ENCODE data around the gene RMC1.
"Not testable (repeated sequence)": the region's sequence is repeated elsewhere in the genome, so short reads cannot be mapped to it uniquely, and the experiment has no call there.

The RMC1 gene

GRCh38 chr18:23503038-23503962, at the start of gene RMC1:
Gene RMC1 (plus strand): TSS chr18:23503511. CDS start chr18:23503619, 108 bp downstream.
- DNase-seq = peak; percentile 96

DNA sequence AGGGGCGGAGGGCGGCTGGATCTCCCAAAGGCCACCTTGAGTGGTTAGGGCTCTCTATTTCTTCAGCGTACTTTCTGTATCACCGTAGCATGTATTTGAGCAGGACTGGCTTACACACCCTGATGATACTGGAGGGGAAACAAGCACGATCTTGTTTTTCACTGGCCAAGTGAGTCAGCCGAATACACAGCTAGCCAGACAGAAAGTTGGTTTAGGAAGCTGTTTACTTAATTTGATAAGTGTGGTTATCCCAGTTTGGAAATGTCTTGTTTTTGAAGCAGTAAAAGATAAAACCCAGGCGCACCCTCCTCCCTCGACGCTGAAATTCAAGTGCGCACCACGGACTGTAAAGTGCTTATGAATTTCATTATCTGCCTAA, 49.6 kb upstream of the RMC1 start:
- DNase-seq = no peak

- DNase-seq = no peak
These were observed 46.5 kb upstream of the RMC1 start for GRCh38 chr18:23456835-23457234.

GRCh38 chr18:23458830-23459529, 44.3 kb upstream of the RMC1 start:
- no peak for DNase-seq

DNA sequence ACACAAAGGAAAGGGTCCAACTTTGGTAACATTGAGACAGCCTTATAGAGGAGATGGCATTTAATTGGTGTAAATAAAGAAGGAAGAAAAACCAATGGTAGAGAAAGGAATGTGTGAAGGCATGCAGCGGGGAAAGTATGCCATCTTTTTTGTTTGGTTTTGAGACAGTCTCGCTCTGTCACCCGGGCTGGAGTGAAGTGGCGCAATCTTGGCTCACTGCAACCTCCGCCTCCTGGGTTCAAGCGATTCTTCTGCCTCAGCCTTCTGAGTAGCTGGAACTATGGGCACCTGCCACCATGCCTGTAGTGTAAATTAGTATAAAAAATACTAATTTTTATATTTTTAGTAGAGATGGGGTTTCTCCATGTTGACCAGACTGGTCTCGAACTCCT, 43.8 kb upstream of the RMC1 start:
- DNase-seq = no peak

DNA sequence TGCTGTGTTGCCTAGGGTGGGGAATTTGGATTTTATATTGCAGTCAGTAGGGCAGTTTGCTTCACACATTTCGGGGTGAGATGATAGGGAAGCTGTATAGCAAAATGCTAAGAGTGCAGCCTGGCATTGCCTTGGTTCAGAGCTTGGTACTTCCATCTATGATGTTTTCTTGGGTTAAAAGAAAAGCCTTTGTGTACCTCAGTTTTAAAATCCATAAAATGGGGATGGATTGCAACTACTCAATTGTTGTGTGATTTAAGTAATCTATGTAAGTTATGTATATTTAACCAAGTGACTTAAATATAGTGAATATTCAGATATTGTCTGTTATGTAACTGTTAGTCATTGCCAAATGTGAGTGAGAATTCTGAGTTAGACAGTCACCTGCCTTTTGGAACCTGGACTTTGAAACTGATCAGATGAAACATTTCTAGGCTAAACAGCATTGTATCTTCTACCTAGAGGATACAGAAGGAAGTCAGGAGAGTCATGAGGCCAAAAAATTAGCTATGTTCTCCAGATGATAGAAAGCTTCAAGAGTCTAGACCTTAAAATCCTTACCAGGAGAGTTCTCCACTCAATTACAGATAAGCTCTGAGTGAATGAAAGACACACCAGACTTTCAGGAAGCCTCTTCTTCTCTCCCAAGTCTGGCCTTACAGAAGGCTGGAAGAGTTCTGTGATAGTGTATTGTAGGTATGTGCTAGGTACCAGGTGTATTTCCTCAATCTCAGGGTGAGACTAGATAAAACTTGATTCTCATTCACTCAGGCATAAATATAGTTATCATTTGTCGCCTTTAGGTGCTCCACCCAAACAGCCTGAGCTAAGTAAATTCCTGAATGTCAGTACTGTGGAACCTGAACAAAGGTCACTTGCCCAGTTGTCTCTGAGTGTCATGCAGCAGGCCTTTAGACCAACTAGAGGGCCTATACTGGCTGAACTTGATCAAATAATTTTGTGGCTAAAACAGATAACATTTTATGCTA, 42.7 kb upstream of the RMC1 start:
- DNase-seq = no peak

DNA sequence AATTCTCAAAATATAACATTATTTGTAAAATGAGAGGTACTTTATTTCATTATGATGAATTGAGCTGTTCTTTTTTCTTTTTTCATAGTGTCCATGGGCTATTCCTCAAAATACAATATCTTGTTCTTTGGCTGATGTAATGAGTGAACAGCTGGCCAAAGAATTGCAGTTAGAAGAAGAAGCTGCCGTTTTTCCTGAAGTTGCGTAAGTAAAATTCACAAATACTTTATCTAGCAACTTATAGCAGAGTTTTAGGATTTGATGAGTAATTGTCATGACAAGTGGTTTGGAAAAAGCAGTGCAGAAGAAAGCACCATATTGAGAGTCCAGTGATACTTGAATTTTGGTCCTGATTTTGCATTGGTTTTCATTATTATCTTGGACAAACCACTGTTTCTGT, 40.4 kb upstream of the RMC1 start:
- no peak for DNase-seq

DNA sequence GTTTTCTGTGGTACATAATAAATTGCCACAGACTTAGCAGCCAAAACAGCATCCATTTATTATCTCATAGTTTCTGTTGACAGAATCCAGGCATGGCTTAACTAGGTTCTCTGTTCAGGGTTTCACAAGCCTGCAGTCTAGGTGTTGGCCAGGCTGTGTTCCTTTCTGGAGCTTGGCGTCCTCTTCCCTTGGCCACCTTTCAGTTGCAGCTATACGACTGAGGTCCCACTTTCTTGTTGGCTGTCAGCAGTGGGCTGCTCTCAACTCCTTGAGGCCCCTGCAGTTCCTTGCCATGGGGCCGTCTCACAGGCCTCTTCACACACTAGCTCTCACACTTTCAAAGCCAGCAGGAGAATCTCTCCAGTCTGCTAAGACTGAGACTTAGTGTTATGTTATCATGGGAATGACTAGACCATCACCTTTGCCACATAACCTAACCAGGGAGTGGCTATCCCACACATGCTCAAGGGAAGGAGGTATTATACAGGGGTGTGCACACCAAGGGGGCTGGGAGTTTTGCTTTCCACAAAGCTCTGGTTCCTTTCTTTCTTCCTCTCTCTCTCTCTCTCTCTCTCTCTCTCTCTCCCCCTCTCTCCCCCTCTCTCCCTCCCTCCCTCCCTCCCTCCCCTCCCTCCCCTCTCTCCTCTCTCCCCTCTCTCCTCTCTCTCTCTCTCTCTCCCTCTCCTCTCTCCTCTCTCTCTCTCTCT, 34.4 kb upstream of the RMC1 start:
- peak; percentile 40 for DNase-seq

- DNase-seq = no peak
These were observed 32.5 kb upstream of the RMC1 start for GRCh38 chr18:23470620-23471387.

DNA sequence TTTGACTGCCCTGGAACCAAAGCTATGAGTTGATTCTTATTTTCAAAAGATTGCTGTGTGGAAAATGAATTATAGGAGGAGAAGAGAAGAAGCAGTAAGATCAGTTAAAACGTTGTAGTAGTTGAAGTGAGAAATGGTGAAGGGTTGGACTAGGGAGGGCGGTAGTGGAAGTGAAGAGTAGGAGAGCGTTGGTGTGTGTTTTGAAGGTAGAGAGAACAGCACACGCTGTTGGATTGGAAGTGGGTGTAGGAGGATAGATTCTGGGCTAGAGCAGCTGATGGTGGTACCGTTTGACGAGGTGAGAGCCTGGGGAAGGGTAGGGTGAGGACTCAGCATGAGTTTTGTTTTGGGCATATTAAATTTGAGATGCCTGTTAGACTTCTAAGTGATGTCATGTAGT, 31.8 kb upstream of the RMC1 start:
- no peak for DNase-seq

- no peak for DNase-seq
These were observed 23.3 kb upstream of the RMC1 start for GRCh38 chr18:23479829-23480505.

GRCh38 chr18:23484561-23485182, 18.6 kb upstream of the RMC1 start:
- DNase-seq = no peak

GRCh38 chr18:23485386-23485785, 17.9 kb upstream of the RMC1 start:
- DNase-seq = no peak

- no peak for DNase-seq
These were observed 15.4 kb upstream of the RMC1 start for GRCh38 chr18:23487738-23488570.

DNA sequence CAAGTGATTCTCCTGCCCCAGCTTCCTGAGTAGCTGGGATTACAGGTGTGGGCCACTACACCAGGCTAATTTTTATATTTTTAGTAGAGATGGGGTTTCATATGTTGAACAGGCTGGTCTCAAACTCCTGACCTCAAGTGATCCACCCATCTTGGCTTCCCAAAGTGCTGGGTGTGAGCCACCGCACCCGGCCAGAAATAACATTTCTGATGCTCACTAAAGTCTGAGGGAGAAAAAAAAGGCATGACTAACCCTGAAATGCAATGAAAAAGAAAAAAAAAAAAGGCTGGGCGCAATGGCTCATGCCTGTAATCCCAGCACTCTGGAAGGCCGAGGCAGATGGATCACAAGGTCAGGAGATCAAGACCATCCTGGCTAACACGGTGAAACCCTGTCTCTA, 13.7 kb upstream of the RMC1 start:
- DNase-seq = not testable (repeated sequence)

DNA sequence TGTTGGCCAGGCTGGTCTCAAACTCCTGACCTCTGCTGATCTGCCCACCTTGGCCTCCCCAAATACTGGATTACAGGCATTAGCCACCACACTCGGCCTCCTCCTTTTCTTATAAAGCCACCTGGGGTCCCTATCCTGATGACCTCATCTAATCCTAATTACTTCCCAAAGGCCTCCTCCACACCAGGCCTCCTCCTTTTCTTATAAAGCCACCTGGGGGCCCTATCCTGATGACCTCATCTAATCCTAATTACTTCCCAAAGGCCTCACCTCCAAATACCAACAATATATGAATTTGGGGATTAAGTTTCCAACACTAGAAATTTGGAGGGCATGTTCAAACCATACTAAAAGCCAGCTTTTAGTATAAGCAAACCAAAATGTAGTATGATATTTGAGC, 9.7 kb upstream of the RMC1 start:
- DNase-seq = no peak

- no peak for DNase-seq
These were observed 8.3 kb upstream of the RMC1 start for GRCh38 chr18:23494992-23495391.

DNA sequence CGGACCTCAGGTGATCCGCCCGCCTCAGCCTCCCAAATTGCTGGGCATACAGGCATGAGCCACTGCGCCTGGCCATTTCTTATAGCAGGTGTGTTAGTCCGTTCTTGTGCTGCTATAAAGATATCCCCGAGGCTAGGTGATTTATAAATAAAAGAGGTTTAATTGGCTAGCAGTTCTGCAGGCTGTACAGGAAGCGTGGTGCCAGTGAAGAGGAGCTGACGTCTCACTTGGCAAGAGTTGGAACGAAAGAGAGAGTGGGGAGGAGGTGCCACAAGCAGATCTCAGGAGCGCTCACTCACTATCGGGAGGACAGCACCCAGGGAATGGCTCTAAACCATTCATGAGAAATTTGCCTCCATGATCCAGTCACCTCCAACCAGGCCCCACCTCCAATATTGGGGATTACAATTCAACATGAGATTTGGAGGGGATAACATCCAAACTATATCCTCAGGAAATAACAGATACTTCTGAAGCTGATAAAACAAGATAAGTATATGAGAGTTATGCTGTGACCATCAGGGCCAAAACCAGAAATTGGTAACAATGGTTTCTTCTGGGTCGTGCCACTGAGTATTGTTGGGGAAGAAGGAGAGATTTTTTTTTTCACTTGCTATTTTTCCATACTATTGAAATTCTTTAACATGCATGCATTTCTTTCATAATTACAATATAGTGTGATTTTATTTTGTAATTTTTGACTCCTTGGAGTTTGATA, 7.4 kb upstream of the RMC1 start:
- DNase-seq = no peak

- DNase-seq = no peak
These were observed 5.2 kb upstream of the RMC1 start for GRCh38 chr18:23498117-23498516.

Measured in femur (tissue), 1 donor.